MM.1S (cell line): ENCODE data around the gene LRRC4C.

Experiments
- DNase-seq: peaks from one replicate; pipeline ENCODE4 v3.0.0-alpha.2; 2015
- H2AFZ ChIP-seq: fragments of 300-600 bp; sonication (generic); 2 replicates; pipeline ENCODE4 v1.6.0; 2016; ENCODE audit warnings: antibody characterized with exemption, low read length
- H3F3A ChIP-seq: fragments of 300-600 bp; sonication (generic); 2 replicates; pipeline ENCODE4 v1.6.1; 2016; ENCODE audit warnings: mild to moderate bottlenecking, antibody characterized with exemption, low read length, moderate library complexity, mixed read lengths; ENCODE audit not compliant: insufficient read depth
- H3K27ac ChIP-seq: fragments of 300-600 bp; sonication (generic); 2 replicates; pipeline ENCODE4 v1.5.1; 2016; ENCODE audit warnings: mild to moderate bottlenecking, low read length
- H3K27me3 ChIP-seq: fragments of 300-600 bp; sonication (generic); replicated peaks from 2 replicates; pipeline ENCODE4 v1.6.0; 2016; ENCODE audit warnings: low read length; ENCODE audit not compliant: insufficient read depth
- H3K36me3 ChIP-seq: fragments of 300-600 bp; sonication (generic); replicated peaks from 2 replicates; pipeline ENCODE4 v1.6.1; 2016; ENCODE audit warnings: mild to moderate bottlenecking, low read length, mixed read lengths; ENCODE audit not compliant: insufficient read depth
- H3K4me1 ChIP-seq: fragments of 300-600 bp; sonication (generic); 2 replicates; pipeline ENCODE4 v1.6.1; 2016; ENCODE audit warnings: low read length, mixed read lengths
- H3K4me2 ChIP-seq: fragments of 300-600 bp; sonication (generic); 2 replicates; pipeline ENCODE4 v1.6.0; 2016; ENCODE audit warnings: low read depth, low read length
- H3K4me3 ChIP-seq: fragments of 300-600 bp; sonication (generic); 2 replicates; pipeline ENCODE4 v1.5.1; 2016; ENCODE audit warnings: low read length, mixed read lengths
- H3K79me2 ChIP-seq: fragments of 300-600 bp; sonication (generic); 2 replicates; pipeline ENCODE4 v1.6.1; 2016; ENCODE audit warnings: mixed run types, low read length, mixed read lengths
- H3K9ac ChIP-seq: fragments of 300-600 bp; sonication (generic); 2 replicates; pipeline ENCODE4 v1.6.1; 2016; ENCODE audit warnings: low read length, mixed read lengths
- H3K9me2 ChIP-seq: fragments of 300-600 bp; sonication (generic); replicated peaks from 2 replicates; pipeline ENCODE4 v1.6.1; 2016; ENCODE audit warnings: mild to moderate bottlenecking, low read length, mixed read lengths; ENCODE audit not compliant: insufficient read depth
- H3K9me3 ChIP-seq: fragments of 300-600 bp; sonication (generic); replicated peaks from 2 replicates; pipeline ENCODE4 v1.6.1; 2016; ENCODE audit warnings: mild to moderate bottlenecking, low read length, mixed read lengths; ENCODE audit not compliant: insufficient read depth
- H4K20me1 ChIP-seq: fragments of 300-600 bp; sonication (generic); 2 replicates; pipeline ENCODE4 v1.6.1; 2016; ENCODE audit warnings: mild to moderate bottlenecking, low read length, moderate library complexity, mixed read lengths; ENCODE audit not compliant: insufficient read depth
- EZH2 ChIP-seq: fragments of 300-600 bp; sonication (generic); optimal IDR thresholded peaks from 2 replicates; pipeline ENCODE3; 2017; ENCODE audit warnings: low read depth, mild to moderate bottlenecking, antibody characterized with exemption, low read length, mixed read lengths
- EZH2phosphoT487 ChIP-seq: fragments of 300-600 bp; sonication (generic); IDR thresholded peaks from 2 replicates; pipeline ENCODE4 v1.6.1; 2018; ENCODE audit warnings: antibody characterized with exemption, low read length
- TF ChIP-seq, protein P1 (sequence below): fragments of 300-600 bp; sonication (generic); IDR thresholded peaks from 2 replicates; pipeline ENCODE4 v1.5.1; 2016; ENCODE audit warnings: antibody characterized with exemption, low read length, mixed read lengths

The LRRC4C gene

DNA sequence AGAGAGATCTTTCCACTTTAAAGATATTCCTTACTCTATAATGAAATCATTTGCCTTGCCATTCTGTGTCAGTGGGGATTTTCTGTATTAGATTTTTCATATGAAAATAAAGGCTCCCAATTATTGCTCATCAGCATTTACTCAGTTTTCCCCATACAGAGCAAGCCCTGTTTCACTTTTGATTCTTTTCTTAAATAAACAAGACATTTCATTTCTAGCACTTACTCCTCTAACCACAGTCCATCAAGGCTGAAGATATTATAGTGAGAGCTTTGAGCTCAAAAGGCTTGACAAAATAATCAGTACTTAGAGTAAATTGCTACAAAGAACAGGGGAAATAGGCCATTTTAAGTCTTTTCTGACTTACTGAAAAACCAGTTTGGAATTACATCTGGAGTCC, 385.1 kb downstream of the LRRC4C start:
- no peaks in the 10 kb centered on the region for H4K20me1 ChIP-seq
- H3K4me1 ChIP-seq, result no peaks in the 10 kb centered on the region; the same call in 1 of the 2 replicates
- H3K79me2 ChIP-seq, result no peaks in the 10 kb centered on the region
- H3K9me3 ChIP-seq, result no peaks in the 10 kb centered on the region
- no peak overlapping the region for H3K9ac ChIP-seq
- peak overlapping the region; percentile 11 for H3K4me2 ChIP-seq
- H3K27ac ChIP-seq, result no peak overlapping the region
- H3K4me3 ChIP-seq, result no peak overlapping the region
- no peak overlapping the region for H2AFZ ChIP-seq
- H3K9me2 ChIP-seq, result no peaks in the 10 kb centered on the region
- TF ChIP-seq, protein P1, sequence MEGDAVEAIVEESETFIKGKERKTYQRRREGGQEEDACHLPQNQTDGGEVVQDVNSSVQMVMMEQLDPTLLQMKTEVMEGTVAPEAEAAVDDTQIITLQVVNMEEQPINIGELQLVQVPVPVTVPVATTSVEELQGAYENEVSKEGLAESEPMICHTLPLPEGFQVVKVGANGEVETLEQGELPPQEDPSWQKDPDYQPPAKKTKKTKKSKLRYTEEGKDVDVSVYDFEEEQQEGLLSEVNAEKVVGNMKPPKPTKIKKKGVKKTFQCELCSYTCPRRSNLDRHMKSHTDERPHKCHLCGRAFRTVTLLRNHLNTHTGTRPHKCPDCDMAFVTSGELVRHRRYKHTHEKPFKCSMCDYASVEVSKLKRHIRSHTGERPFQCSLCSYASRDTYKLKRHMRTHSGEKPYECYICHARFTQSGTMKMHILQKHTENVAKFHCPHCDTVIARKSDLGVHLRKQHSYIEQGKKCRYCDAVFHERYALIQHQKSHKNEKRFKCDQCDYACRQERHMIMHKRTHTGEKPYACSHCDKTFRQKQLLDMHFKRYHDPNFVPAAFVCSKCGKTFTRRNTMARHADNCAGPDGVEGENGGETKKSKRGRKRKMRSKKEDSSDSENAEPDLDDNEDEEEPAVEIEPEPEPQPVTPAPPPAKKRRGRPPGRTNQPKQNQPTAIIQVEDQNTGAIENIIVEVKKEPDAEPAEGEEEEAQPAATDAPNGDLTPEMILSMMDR, result no peak
- TF ChIP-seq EZH2phosphoT487, result no peak
- TF ChIP-seq EZH2, result no peak
- no peaks in the 10 kb centered on the region for H3K36me3 ChIP-seq
- H3F3A ChIP-seq, result no peaks in the 10 kb centered on the region
- peak; percentile 59 for DNase-seq
- H3K27me3 ChIP-seq, result no peaks in the 10 kb centered on the region

DNA sequence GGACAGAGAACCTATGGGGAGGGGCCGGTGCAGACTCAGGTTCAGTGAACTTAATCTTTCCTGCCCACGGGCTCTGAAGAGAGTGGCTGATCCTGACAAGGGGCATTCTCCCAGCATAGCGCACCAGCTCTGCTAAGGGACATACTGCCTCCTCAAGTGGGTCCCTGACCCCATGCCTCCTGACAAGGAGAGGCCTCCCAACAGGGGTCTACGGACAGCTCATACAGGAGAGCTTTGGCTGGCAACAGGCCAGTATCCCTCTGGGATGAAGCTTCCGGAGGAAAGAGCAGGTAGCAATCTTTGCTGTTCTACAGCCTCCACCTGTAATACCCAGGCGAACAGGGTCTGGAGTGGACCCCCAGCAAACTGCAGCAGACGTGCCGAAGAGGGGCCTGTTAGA, 394.0 kb downstream of the LRRC4C start:
- Histone ChIP-seq H3K4me3 (no peak overlapping the region), H3K4me2 (no peak overlapping the region), H3F3A (no peaks in the 10 kb centered on the region), H3K27ac (no peak overlapping the region), H3K79me2 (no peaks in the 10 kb centered on the region), H3K4me1 (no peaks in the 10 kb centered on the region), H3K27me3 (no peaks in the 10 kb centered on the region), H3K9me3 (no peaks in the 10 kb centered on the region), H3K9me2 (no peaks in the 10 kb centered on the region), H3K36me3 (no peaks in the 10 kb centered on the region), H4K20me1 (no peaks in the 10 kb centered on the region), H3K9ac (no peak overlapping the region), H2AFZ (no peak overlapping the region)
- TF ChIP-seq, protein P1, result no peak
- TF ChIP-seq EZH2 (no peak), EZH2phosphoT487 (no peak)
- no peak for DNase-seq

- Histone ChIP-seq H3K9ac (no peak overlapping the region), H2AFZ (no peak overlapping the region), H3K4me1 (no peaks in the 10 kb centered on the region), H3K9me3 (no peaks in the 10 kb centered on the region), H3K27me3 (no peaks in the 10 kb centered on the region), H3K79me2 (no peaks in the 10 kb centered on the region), H3F3A (no peaks in the 10 kb centered on the region), H3K4me3 (no peak overlapping the region), H4K20me1 (no peaks in the 10 kb centered on the region), H3K36me3 (no peaks in the 10 kb centered on the region), H3K27ac (no peak overlapping the region), H3K9me2 (no peaks in the 10 kb centered on the region), H3K4me2 (no peak overlapping the region)
- no peak for DNase-seq
- no peak for TF ChIP-seq EZH2
- TF ChIP-seq, protein P1, result no peak
- no peak for TF ChIP-seq EZH2phosphoT487
Observed at GRCh38 chr11:41058138-41058537, 401.3 kb downstream of the LRRC4C start.
